GM23248 (cell line): ENCODE measurements around the gene GRAP2.

ENCODE experiments used
- EZH2 ChIP-seq: fragments of 200-600 bp; sonication (generic); IDR thresholded peaks from 2 replicates; pipeline ENCODE4 v1.6.1; 2018; ENCODE audit warnings: antibody characterized with exemption, mild to moderate bottlenecking; ENCODE audit not compliant: insufficient read depth, poor library complexity, severe bottlenecking
- EZH2phosphoT487 ChIP-seq: fragments of 200-600 bp; sonication (generic); IDR thresholded peaks from 2 replicates; pipeline ENCODE4 v1.6.1; 2018; ENCODE audit warnings: antibody characterized with exemption, moderate library complexity, mild to moderate bottlenecking, low read depth; ENCODE audit not compliant: insufficient read depth

DNA sequence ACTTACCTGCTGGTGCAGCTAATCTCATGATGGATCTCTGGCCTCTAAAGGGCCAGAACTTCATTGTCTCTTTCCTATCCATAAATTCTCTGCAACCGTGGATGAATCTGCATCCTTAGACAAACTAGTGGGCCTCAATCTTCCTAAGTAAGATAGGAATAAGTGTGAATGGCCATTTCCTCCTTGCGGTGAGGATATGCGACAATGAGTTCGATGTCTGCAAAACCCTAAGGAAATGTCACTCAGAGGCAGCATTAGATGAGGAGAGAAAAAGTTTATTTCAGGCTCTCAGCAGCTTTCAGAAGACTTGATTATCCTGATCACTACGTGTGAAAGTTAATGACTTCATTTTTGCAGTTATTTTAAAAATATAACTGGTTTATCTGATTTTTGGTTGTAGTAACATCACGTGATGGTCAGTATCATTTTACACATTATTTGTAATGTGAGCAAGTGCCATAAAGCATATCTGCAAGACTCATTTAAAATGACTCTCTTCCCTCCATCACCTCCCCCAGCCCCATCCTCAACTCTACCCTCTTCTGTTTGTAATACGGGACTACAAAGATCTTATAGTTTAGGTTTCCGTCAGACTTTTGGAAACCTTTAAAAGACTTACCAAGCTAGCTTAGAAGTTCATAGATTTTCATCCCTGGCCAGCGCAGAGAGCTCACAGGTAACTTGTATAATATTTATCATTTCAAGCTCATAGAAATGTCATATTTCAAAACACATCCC, 10.2 kb downstream of the GRAP2 start:
- TF ChIP-seq EZH2 (no peak), EZH2phosphoT487 (no peak)
